ENCODE measurements around the gene GALNT8. TPM values are rescaled to one million over a fixed set of nuclear protein-coding genes. Genes with fewer than 3 reads are reported as not detected.

Gene GALNT8
- total and polyA plus RNA-seq, 2 of the 8 experiments (the other 6 are each of a cell fraction or from before 2014, with no cell fraction given): 4.7 to 8.3 TPM

DNA sequence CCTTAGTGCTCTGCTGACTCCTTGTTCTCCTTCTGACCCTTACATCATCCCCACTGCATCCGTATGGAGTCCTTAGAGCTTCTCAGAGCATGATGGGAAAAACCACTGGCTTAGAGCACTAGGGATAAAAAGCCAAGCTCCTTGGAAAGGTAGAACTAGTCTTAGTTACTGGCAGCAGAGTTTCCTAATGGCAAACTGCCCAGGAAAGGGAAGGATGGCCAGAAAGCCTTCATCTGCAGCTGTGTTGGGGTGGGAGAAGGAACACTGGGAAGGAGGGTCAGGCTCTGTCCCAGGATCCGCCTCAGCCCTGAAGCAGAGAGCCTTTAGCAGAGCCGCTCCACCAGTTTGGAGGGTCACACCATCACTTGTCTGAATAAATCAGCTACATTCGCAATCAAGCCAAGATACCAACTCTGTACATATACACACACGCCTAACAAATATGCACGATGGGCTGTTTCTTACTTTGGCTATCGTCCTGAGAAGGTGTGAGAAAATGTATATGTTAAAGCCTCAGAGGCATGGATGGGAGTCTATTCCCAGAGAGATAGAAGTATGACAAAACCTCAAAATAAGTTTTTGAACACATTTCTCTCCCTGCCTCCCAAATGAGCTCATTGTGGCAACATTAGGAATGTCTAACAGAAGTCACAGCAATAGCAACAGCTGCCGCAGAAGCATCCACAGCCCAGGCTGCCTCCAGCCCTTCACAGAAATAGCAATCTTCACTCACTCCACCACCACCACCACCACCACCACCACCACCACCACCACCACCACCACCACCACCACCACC lies 18.6 kb upstream of the GALNT8 start:
- 96% methylated on average over 8 of the region's 8 CpGs; no CpG with 5 or more reads in 1 of the 2 experiments for WGBS, 2 experiments (ENCODE audit: extremely low coverage in 1 of 2, insufficient coverage in 1 of 2, insufficient read length in 1 of 2, insufficient replicate concordance in 2 of 2, low coverage in 1 of 2, low lambda C conversion rate in 2 of 2, missing lambda C conversion rate in 1 of 2)
- H4K91ac ChIP-seq (replicated peaks; ENCODE audit: insufficient read length, low read length): no peak overlapping the region
- H3K36me3 ChIP-seq (ENCODE audit: control insufficient read depth in 2 of 4, insufficient read depth in 4 of 4, low read length in 3 of 4): peaks cover 0 to 15% (median 2%) of the 10 kb centered on the region in 4 experiments; a peak in 2 of 8 replicates
- no peaks in the 10 kb centered on the region for H3K79me2 ChIP-seq (ENCODE audit: control insufficient read depth in 1 of 2, insufficient read depth in 2 of 2, low read length in 2 of 2)
- H3K27me3 ChIP-seq (replicated peaks in 1 of 4; ENCODE audit: control insufficient read depth in 3 of 4, extremely low read depth in 1 of 4, insufficient read depth in 3 of 4, low read length in 3 of 4): no peaks in the 10 kb centered on the region
- no peak for TF ChIP-seq MAFK (IDR thresholded peaks at IDR 0.05; ENCODE audit: low read depth, low read length)
- TF ChIP-seq TCF12 (IDR thresholded peaks at IDR 0.05; ENCODE audit: low read depth, low read length): no peak
- no peak for TF ChIP-seq NRF1 (IDR thresholded peaks at IDR 0.05; ENCODE audit: low read depth, low read length)
- TF ChIP-seq HDAC6 (IDR thresholded peaks at IDR 0.05; ENCODE audit: low read depth, low read length): no peak
- TF ChIP-seq JUN (IDR thresholded peaks at IDR 0.05; ENCODE audit: low read depth, low read length): no peak
- no peak for TF ChIP-seq TBP (IDR thresholded peaks at IDR 0.05; ENCODE audit: low read depth, low read length)
- TF ChIP-seq ASH2L (IDR thresholded peaks at IDR 0.05; ENCODE audit: low read length): no peak
- no peak for TF ChIP-seq RAD21 (IDR thresholded peaks at IDR 0.05 in 1 of 2, conservative IDR thresholded peaks at IDR 0.05 in 1 of 2; ENCODE audit: low read depth in 2 of 2, low read length in 2 of 2)
- TF ChIP-seq BCL11A (IDR thresholded peaks at IDR 0.05; ENCODE audit: low read depth in 2 of 2, low read length in 2 of 2): no peak
- no peak for TF ChIP-seq SRF (IDR thresholded peaks at IDR 0.05; ENCODE audit: low read depth, low read length)
- TF ChIP-seq TEAD4 (IDR thresholded peaks at IDR 0.05; ENCODE audit: low read depth, low read length): no peak
- no peak overlapping the region for H4K8ac ChIP-seq (ENCODE audit: extremely low read depth, insufficient read depth, low read length)
- H3K23me2 ChIP-seq (ENCODE audit: low read depth, low read length): no peaks in the 10 kb centered on the region
- no peak overlapping the region for H3K9ac ChIP-seq (replicated peaks in 1 of 4; ENCODE audit: extremely low read depth in 1 of 4, low read depth in 3 of 4, low read length in 3 of 4)
- no peak overlapping the region for H3K4me3 ChIP-seq (ENCODE audit: extremely low read depth in 1 of 4, insufficient read depth in 2 of 4, low read depth in 3 of 4, low read length in 4 of 4)
- H2BK120ac ChIP-seq (replicated peaks; ENCODE audit: low read depth, low read length): no peak overlapping the region
- no peak overlapping the region for H3K4ac ChIP-seq (replicated peaks; ENCODE audit: insufficient read length, low read depth, low read length)
- H2AK5ac ChIP-seq (ENCODE audit: low read depth, low read length): no peak overlapping the region
- H3K27ac ChIP-seq (ENCODE audit: low read depth, low read length): no peak overlapping the region
- no peaks in the 10 kb centered on the region for H3K79me1 ChIP-seq (ENCODE audit: low read depth, low read length)
- no peak overlapping the region for H3K56ac ChIP-seq (replicated peaks; ENCODE audit: insufficient read length, low read depth, low read length)
- no peak overlapping the region for H2BK5ac ChIP-seq (ENCODE audit: low read depth, low read length)
- H2BK15ac ChIP-seq (ENCODE audit: low read length): no peak overlapping the region
- POLR2A ChIA-PET (ENCODE audit: partially characterized antibody): interaction anchor here (1.0 to 1.6 kb wide), 2 partner anchors 16 to 18 kb away, joined by 3 read pairs; no protein-coding TSS in a partner anchor
- H2AFZ ChIP-seq (ENCODE audit: low read length): no peak overlapping the region
- CTCF ChIA-PET (ENCODE audit: partially characterized antibody): interaction anchor here (0.6 to 0.7 kb wide), 2 partner anchors 57 to 392 kb away, joined by 3 read pairs; no protein-coding TSS in a partner anchor
- no peak overlapping the region for H3K4me2 ChIP-seq (ENCODE audit: insufficient read depth in 1 of 2, low read depth in 2 of 2, low read length in 2 of 2)
- FAIRE-seq: no peak
- no peaks in the 10 kb centered on the region for H4K20me1 ChIP-seq (replicated peaks in 1 of 2; ENCODE audit: control insufficient read depth in 1 of 2, insufficient read depth in 2 of 2, low read length in 2 of 2)
- H3K4me1 ChIP-seq (replicated peaks in 1 of 4; ENCODE audit: control insufficient read depth in 3 of 4, insufficient read depth in 4 of 4, low read length in 3 of 4): no peaks in the 10 kb centered on the region; a peak in 1 of 7 replicates
- no peak overlapping the region for H3K18ac ChIP-seq (ENCODE audit: extremely low read depth, low read length)
- no peak overlapping the region for H2BK12ac ChIP-seq (ENCODE audit: low read depth, low read length)
- no peak overlapping the region for H3K23ac ChIP-seq (ENCODE audit: insufficient read length)
- H4K5ac ChIP-seq (ENCODE audit: insufficient read length, low read depth, low read length): no peak overlapping the region
- DNase-seq (ENCODE audit: low read depth in 1 of 2, low spot score in 2 of 2): no peak
- H2BK20ac ChIP-seq (ENCODE audit: low read length): no peak overlapping the region
- no peak overlapping the region for H3K14ac ChIP-seq (ENCODE audit: insufficient read length)
- H3K9me3 ChIP-seq (ENCODE audit: insufficient read depth in 2 of 2, low read depth in 1 of 2, low read length in 1 of 2): no peaks in the 10 kb centered on the region

Data from H1 (cell line).